AG09309 (cell line): ENCODE results near the gene CDC14A.

Source experiments
- DNase-seq: peaks from one replicate; pipeline ENCODE4 v3.0.0-alpha.2; 2010; ENCODE audit warnings: low read depth
- H3K4me3 ChIP-seq: 2 replicates; pipeline ENCODE4 v1.5.1; 2011; ENCODE audit warnings: mild to moderate bottlenecking, low read depth, low read length, moderate library complexity; ENCODE audit not compliant: control insufficient read depth
- TF ChIP-seq, protein P1 (sequence below): IDR thresholded peaks from 2 replicates; pipeline ENCODE4 v1.5.1; 2011; ENCODE audit warnings: mild to moderate bottlenecking, low read depth, low read length, inconsistent platforms; ENCODE audit not compliant: insufficient read depth, control insufficient read depth; ENCODE audit errors: missing control alignments

Gene CDC14A

DNA sequence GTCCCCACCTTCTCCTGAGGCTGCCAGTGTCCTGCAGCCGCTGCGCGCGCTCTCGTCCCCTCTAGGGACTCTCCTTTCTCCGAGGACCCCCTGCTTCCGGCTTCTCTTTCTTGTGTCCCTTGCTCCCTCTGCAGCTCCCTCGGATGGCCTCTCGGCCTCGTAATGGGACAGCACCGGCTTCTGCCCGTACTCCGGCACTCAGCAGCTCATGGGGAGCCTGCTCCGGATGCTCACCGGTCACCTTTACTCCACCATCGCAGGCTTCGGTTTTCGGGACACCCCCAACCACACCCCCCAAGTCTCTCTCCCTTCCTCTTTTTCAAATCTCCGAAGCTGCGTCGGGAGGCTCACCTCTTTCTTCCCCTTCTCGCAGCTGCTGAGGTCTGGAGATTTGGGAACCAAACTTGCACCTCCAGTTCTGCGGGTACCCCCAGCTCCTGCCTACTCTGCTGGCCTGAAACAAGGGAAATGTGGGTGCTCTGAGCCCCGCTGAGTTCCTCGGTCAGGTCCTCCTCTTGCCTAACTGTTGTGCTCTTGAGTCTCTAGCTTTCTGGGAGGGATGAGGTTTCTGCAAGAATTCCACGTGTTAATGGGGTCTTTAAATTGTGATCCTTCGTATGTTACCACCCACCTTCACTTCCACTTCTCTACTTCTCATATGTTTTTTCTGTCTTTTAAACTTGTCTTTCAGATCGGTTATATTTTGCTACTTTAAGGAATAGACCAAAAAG is 930 bp downstream of the CDC14A start:
- no peak for DNase-seq
- peak overlapping the region; percentile 95 for H3K4me3 ChIP-seq
- TF ChIP-seq, protein P1, sequence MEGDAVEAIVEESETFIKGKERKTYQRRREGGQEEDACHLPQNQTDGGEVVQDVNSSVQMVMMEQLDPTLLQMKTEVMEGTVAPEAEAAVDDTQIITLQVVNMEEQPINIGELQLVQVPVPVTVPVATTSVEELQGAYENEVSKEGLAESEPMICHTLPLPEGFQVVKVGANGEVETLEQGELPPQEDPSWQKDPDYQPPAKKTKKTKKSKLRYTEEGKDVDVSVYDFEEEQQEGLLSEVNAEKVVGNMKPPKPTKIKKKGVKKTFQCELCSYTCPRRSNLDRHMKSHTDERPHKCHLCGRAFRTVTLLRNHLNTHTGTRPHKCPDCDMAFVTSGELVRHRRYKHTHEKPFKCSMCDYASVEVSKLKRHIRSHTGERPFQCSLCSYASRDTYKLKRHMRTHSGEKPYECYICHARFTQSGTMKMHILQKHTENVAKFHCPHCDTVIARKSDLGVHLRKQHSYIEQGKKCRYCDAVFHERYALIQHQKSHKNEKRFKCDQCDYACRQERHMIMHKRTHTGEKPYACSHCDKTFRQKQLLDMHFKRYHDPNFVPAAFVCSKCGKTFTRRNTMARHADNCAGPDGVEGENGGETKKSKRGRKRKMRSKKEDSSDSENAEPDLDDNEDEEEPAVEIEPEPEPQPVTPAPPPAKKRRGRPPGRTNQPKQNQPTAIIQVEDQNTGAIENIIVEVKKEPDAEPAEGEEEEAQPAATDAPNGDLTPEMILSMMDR, result no peak

DNA sequence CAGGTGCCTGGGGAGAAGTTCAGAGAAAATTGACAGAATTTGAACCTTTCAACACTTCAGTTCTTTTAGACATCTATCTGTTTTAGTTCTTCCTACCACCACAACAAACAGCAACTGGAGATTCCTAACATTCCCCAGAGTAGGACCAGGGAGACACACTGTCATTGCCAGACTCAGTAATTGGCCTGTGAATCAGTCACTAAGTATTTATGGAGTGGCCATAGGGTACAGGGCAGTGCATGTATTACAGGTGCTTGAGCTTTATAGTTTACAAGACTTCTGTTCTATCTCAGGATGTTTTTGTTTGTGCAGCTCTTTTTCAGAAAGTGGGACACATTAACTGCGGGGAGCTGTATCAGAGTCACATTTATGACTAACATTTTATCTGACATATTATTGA is 1.7 kb downstream of the CDC14A start:
- DNase-seq, result no peak
- no peak overlapping the region for H3K4me3 ChIP-seq
- TF ChIP-seq, protein P1, result no peak

DNA sequence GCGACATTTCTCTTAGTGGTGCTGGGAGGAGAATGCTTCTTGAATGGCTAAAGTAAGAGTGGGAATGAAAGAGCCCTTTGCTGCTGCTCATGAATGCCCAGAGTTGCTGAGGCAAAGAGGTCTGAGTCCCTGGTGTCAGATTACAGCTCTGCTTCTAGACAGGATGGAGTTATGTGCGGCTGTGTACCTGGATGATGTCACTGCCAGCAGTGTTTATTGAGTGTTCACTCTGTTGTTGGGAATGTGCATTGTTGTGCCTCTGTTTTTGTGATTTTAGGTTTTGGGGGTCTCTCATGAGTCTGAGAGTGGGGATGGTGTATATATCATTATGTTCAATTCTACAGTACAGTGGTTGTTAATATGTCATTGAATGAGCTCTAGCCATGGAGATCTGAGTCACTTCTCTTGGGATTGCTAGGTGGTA is 2.7 kb downstream of the CDC14A start:
- no peak overlapping the region for H3K4me3 ChIP-seq
- DNase-seq, result no peak

DNA sequence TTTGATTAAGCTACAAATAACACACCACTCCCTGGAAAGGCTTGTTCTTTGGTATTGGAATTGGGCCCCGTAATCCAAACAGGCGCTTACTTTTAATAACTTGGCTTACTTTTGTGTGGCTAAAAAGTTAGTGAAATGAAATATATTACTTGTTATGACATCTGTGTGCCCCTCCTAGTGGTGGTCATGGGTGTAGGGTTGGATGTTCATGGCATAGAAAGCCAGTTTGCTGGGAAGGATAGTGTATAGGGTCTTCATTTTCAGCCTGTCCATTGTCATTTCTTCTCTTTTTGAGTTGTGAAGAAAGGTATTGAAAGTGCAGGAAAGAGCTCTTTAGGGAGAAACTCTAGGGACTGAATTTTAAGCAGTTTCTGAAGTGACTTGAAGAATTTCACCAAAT is 5.9 kb downstream of the CDC14A start:
- H3K4me3 ChIP-seq, result no peak overlapping the region
- DNase-seq, result no peak
- TF ChIP-seq, protein P1, result peak; percentile 45

More for the DNA sequence above, 2.7 kb downstream of the CDC14A start:
- TF ChIP-seq, protein P1, result no peak

DNA sequence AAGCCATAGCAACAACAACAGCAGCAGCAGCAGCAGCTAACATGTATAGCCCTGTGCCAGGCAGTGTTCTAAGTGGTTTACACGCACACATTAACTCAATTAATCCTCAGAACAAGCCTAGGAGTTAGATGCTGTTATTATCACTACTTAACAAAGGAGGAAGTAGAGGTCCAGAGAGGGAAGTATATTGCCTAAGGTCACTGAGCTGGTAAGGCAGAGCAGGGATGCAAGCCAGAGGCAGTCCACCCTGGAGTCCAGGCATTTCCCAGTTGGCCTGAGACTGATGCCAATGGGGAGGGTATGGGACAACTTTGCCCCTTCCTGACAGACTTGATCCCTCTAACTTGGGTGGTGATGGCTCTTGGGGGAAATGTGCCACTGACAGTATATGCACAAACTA is 6.8 kb downstream of the CDC14A start:
- TF ChIP-seq, protein P1, result no peak

DNA sequence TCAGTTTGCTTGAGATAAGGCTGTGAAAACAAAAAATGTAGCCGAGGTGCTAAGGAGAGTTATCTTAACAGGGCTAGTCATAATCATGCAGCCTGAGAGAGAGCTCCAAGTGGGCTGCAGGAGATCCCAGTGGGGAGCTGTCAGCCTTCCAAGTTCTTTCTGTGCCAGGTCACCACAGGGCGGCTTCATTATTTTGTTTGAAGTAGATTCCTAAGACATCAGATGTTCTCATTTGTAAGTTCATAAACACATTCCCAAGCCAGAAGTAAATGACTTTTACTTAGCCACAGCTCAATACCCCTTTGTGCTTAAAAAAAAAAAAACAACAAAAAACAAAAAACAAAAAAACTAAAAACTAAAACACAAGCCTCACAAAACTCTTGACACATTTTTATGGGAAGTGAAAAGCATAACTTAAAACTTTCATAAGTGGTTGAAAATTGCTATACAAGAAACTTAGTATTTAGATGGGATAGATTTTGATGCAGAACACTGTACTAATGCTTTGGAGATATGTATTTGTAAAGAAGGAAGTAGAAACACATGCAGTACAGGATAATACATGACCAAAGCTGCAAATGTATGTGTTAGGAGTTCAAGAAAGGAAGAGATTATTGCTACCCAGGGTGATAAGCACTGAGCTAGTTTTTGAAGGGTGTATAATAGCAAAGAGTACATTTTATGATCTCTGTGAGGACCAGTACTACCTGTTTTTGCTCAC is 8.6 kb downstream of the CDC14A start:
- TF ChIP-seq, protein P1, result no peak
- DNase-seq, result no peak
- no peak overlapping the region for H3K4me3 ChIP-seq

More for the DNA sequence above, 6.8 kb downstream of the CDC14A start:
- no peak overlapping the region for H3K4me3 ChIP-seq
- no peak for DNase-seq
